Tibial artery (tissue), 4 donors: ENCODE measurements around the gene SLC5A2.

ENCODE experiments used
- DNase-seq, 2 donors: peaks; one replicate each; pipeline ENCODE4 v3.0.0-alpha.2; 2019
- H3K27ac ChIP-seq, 2 donors: fragments of 200-600 bp; sonication (generic) in 1 of 2; 1 replicate in 1 of 2; 2 replicates in 1 of 2; pipeline ENCODE4 v1.5.1; 2018 to 2019; ENCODE audit warnings: mild to moderate bottlenecking in 1 of 2
- H3K27me3 ChIP-seq, 2 donors: fragments of 200-600 bp; sonication (generic) in 1 of 2; one replicate each; pipeline versions ENCODE4 v1.5.1 to v1.6.0; 2016 to 2019
- H3K36me3 ChIP-seq, 3 donors: fragments of 200-600 bp; sonication (generic) in 2 of 3; one replicate each; pipeline ENCODE4 v1.5.1; 2016 to 2019; ENCODE audit warnings: mild to moderate bottlenecking in 2 of 3
- H3K4me1 ChIP-seq, 4 donors: fragments of 200-600 bp; sonication (generic) in 2 of 4; 1 replicate in 3 of 4; 2 replicates in 1 of 4; pipeline ENCODE4 v1.5.1; 2016 to 2019
- H3K4me3 ChIP-seq, 2 donors: fragments of 200-600 bp; sonication (generic) in 1 of 2; 1 replicate in 1 of 2; 2 replicates in 1 of 2; pipeline ENCODE4 v1.5.1; 2018 to 2019; ENCODE audit warnings: mild to moderate bottlenecking in 2 of 2
- H3K9me3 ChIP-seq, 3 donors: fragments of 200-600 bp; sonication (generic) in 1 of 3; one replicate each; pipeline ENCODE4 v1.5.1; 2016 to 2019
- intact Hi-C: fragments of 100-400 bp; cut with DNase I; formaldehyde crosslinking; loops from one replicate; pipeline ENCODE4 v1.15.0; 2023; ENCODE audit warnings: low total_unique reads
- TF ChIP-seq, protein P1 (sequence below), 2 experiments: fragments of 200-600 bp in 1 of 2; fragments of 450-650 bp in 1 of 2; IDR thresholded peaks; one replicate each; pipeline ENCODE4 v1.5.1; 2017 to 2019; ENCODE audit warnings: antibody characterized with exemption in 2 of 2, mild to moderate bottlenecking in 1 of 2, moderate library complexity in 1 of 2

The SLC5A2 gene

DNA sequence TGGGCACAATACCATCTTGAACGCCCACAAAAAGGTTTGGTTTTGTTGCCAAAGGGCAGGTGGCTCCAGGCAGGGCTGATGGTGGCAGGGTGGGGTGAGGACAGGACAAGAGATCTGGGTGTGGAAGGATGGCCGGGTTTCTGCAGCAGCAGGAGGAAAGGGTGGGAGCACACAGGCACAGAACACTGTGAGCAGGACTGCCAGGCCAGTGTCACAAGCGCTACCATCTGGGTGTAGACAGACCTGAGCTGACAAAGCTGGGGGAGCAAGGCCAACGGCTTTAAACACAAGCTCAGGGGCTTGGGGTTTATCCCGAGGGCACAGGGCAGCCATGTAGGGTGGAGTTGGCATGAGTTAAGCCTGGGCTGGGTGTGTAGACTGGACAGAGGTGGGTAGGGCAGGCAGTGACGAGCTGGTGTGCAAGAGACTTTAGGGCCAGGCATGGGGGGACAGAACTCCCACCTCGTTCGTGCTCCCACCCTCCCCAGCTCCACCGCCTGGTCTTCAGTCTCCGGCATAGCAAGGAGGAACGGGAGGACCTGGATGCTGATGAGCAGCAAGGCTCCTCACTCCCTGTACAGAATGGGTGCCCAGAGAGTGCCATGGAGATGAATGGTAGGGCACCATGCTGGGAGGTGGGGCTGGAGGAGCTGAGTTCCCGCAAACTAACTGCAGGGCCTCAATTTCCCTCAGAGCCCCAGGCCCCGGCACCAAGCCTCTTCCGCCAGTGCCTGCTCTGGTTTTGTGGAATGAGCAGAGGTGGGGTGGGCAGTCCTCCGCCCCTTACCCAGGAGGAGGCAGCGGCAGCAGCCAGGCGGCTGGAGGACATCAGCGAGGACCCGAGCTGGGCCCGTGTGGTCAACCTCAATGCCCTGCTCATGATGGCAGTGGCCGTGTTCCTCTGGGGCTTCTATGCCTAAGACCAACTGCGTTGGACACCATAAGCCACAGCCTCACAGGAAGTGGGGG lies 7.0 kb downstream of the SLC5A2 start:
- H3K9me3 ChIP-seq = no peaks in the 10 kb centered on the region
- no peak overlapping the region for H3K27ac ChIP-seq
- intact Hi-C loops = no loop called here
- H3K4me1 ChIP-seq = peaks cover 11 to 22% (median 18%) of the 10 kb centered on the region in 4 donors
- TF ChIP-seq, protein P1, sequence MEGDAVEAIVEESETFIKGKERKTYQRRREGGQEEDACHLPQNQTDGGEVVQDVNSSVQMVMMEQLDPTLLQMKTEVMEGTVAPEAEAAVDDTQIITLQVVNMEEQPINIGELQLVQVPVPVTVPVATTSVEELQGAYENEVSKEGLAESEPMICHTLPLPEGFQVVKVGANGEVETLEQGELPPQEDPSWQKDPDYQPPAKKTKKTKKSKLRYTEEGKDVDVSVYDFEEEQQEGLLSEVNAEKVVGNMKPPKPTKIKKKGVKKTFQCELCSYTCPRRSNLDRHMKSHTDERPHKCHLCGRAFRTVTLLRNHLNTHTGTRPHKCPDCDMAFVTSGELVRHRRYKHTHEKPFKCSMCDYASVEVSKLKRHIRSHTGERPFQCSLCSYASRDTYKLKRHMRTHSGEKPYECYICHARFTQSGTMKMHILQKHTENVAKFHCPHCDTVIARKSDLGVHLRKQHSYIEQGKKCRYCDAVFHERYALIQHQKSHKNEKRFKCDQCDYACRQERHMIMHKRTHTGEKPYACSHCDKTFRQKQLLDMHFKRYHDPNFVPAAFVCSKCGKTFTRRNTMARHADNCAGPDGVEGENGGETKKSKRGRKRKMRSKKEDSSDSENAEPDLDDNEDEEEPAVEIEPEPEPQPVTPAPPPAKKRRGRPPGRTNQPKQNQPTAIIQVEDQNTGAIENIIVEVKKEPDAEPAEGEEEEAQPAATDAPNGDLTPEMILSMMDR (IDR thresholded peaks at IDR 0.05) = no peak
- H3K27me3 ChIP-seq = peaks cover 0 to 44% of the 10 kb centered on the region in 2 donors
- DNase-seq = no peak
- no peak overlapping the region for H3K4me3 ChIP-seq
- peaks cover 26 to 54% (median 41%) of the 10 kb centered on the region in 3 donors for H3K36me3 ChIP-seq

DNA sequence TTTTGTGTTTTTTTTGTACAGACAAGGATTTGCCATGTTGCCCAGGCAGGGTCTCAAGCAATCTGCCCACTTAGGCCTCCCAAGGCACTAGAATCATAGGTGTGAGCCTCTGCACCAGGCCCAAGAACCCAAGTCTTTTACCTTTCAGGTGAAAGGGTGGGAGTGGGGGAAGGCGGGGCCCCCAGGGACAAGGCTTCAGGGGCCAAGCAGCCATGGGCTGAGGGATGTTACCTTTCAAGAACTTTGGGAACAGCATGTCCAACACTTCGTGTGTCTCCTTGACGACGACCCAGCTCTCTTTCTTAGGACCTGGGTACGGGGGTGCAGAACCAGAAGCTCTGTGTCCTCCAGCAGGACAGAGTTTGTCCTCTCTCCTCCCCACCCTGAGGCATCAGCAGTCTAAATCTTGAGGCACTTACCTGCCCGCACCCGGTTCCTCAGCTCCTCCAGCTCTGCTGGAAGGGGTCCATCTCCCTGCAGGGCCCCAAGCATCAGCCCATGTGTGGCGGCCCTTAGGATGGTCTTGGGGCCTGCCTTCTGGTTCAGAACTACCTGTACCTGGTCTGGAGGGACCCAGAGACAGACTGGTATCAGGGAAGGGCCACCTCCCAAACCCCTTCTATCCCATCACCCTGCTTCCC lies 9.0 kb downstream of the SLC5A2 start:
- no peak for DNase-seq
- Histone ChIP-seq H3K9me3 (no peaks in the 10 kb centered on the region), H3K27ac (no peak overlapping the region), H3K4me3 (no peak overlapping the region), H3K36me3 (peaks cover 41 to 74% (median 61%) of the 10 kb centered on the region in 3 donors), H3K4me1 (peaks cover 11 to 20% (median 18%) of the 10 kb centered on the region in 4 donors), H3K27me3 (peaks cover 0 to 24% of the 10 kb centered on the region in 2 donors)
- intact Hi-C loops = no loop called here
- TF ChIP-seq, protein P1 (IDR thresholded peaks at IDR 0.05) = no peak

DNA sequence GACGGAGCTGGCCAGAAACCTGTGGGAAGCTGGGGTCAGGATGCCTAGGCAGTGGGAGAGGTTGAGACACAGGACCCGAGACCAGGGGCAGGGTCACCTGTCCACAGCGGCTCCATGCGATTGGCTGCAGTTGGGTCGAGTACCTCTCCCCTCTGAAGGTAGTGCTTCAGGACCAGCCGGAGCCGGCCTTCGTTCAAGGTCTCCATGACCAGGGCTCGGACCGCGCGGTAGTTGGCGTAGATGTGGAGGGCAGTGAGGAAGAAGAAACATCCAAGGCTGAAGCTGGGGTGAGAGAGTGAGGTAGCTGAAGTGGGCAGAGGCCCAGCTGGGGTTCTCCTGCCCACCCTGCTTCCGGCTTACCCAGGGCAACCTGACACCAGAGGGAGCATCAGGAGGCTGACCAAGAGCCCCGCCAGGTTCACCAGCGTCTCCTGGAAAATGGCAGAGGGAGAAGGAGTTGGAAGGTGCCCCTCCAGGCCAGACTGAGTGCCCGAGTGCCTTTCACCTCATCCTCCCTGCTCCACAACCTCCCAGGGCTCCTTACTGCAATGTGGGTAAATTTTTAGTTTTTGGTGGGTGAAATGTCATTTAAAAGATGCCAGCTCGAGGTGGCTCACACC lies 10.7 kb downstream of the SLC5A2 start:
- TF ChIP-seq, protein P1 (IDR thresholded peaks at IDR 0.05) = no peak
- no peaks in the 10 kb centered on the region for H3K9me3 ChIP-seq
- no peak for DNase-seq
- H3K27ac ChIP-seq = no peak overlapping the region
- no peak overlapping the region for H3K4me3 ChIP-seq
- peaks cover 0 to 3% (median 2%) of the 10 kb centered on the region in 4 donors for H3K4me1 ChIP-seq
- intact Hi-C loops = no loop called here
- peaks cover 0 to 7% of the 10 kb centered on the region in 2 donors for H3K27me3 ChIP-seq
- H3K36me3 ChIP-seq = peaks cover 47 to 91% (median 77%) of the 10 kb centered on the region in 3 donors

DNA sequence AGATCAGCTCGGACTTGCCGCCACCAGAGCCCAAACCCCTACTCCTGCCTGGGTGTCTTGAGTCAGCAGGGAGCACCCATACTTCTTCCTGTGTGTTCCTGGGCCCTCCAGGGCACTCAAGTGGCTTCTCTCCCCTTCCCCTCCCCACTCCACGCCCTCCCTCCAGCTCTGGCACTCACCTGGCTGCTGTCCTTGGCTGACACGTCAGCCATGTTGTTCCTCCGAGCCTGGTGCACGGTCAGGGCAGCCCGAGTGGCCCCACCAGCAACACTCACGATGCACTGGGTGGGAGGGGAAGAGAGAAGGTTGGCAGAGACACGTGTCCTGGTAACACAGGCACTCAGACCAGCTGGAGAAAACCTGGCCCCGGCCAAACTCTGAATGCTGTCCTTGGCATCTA lies 13.7 kb downstream of the SLC5A2 start:
- intact Hi-C loops = no loop called here
- DNase-seq = no peak
- Histone ChIP-seq H3K27ac (no peak overlapping the region), H3K9me3 (no peaks in the 10 kb centered on the region), H3K27me3 (no peaks in the 10 kb centered on the region), H3K36me3 (peaks cover 59 to 90% (median 77%) of the 10 kb centered on the region in 3 donors), H3K4me1 (no peaks in the 10 kb centered on the region), H3K4me3 (no peak overlapping the region)
- TF ChIP-seq, protein P1 (IDR thresholded peaks at IDR 0.05) = no peak

DNA sequence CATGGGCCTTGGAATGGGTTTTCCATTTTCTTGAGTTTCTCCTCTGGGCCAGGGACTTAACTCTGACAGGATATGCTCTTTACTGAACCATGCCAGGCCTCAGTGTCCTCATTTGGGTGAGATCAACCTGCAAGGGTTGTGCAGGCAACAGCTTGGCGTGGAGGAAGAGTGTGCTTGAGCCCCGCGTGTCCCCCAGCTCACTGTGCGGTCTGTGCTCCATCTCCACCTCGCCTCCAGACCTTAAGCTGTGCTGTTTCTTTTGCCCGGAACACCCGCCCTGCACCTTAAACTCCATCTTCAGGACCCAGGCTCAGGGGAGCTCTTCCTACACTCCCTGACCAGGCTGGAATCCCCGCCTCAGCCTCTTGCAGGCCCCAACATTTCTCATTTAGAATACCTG lies 15.6 kb downstream of the SLC5A2 start:
- Histone ChIP-seq H3K4me3 (no peak overlapping the region), H3K9me3 (no peaks in the 10 kb centered on the region), H3K36me3 (peaks cover 46 to 72% (median 59%) of the 10 kb centered on the region in 3 donors), H3K27ac (no peak overlapping the region), H3K4me1 (peaks cover 0 to 14% (median 4%) of the 10 kb centered on the region in 4 donors), H3K27me3 (no peaks in the 10 kb centered on the region)
- TF ChIP-seq, protein P1 (IDR thresholded peaks at IDR 0.05) = no peak
- DNase-seq = no peak
- intact Hi-C loops = no loop called here
